K562 (cell line): ENCODE measurements around the gene CDHR2. TPM values are rescaled to one million over a fixed set of nuclear protein-coding genes. Genes with fewer than 3 reads are reported as not detected.

Experiments
- BCL6 ChIP-seq: fragments of 250-450 bp; sonication (Bioruptor Pico); IDR thresholded peaks from 2 replicates; pipeline ENCODE4 v1.4.0; 2020
- CBFA2T3 ChIP-seq: fragments of 450-650 bp; IDR thresholded peaks from 2 replicates; pipeline ENCODE4 v1.6.1; 2017
- CEBPG ChIP-seq, 3 experiments: fragments of 200-800 bp in 1 of 3; sonication (Bioruptor generic) in 1 of 3; sonication (generic) in 1 of 3; formaldehyde crosslinking in 1 of 3; IDR thresholded peaks in 2 of 3; conservative IDR thresholded peaks in 1 of 3; 2 replicates each; pipeline versions ENCODE4 v1.6.1 to v1.8.0; 2016 to 2022; ENCODE audit warnings: missing compliant biosample characterization in 2 of 3, missing genetic modification characterization in 2 of 3, mild to moderate bottlenecking in 1 of 3, missing genetic modification reagents in 1 of 3
- CGGBP1 ChIP-seq: fragments of 250-450 bp; sonication (Bioruptor Pico); IDR thresholded peaks from 2 replicates; pipeline ENCODE4 v1.9.0; 2021; ENCODE audit warnings: mild to moderate bottlenecking
- GTF2B ChIP-seq: IDR thresholded peaks from 2 replicates; pipeline ENCODE4 v1.6.1; 2011; ENCODE audit not compliant: insufficient read length; ENCODE audit errors: extremely low read depth
- HEY1 ChIP-seq: fragments of 250-450 bp; sonication (Bioruptor Pico); IDR thresholded peaks from 2 replicates; pipeline ENCODE4 v1.5.0; 2020; ENCODE audit warnings: mild to moderate bottlenecking, moderate library complexity, borderline replicate concordance
- HNRNPLL ChIP-seq: fragments of 200-400 bp; formaldehyde crosslinking; IDR thresholded peaks from 2 replicates; pipeline ENCODE4 v1.6.1; 2017; ENCODE audit warnings: low read length, low read depth, mild to moderate bottlenecking; ENCODE audit not compliant: poor library complexity, severe bottlenecking
- KAT7 ChIP-seq: sonication (generic); formaldehyde crosslinking; IDR thresholded peaks from 2 replicates; pipeline ENCODE4 v1.8.0; 2022; ENCODE audit warnings: missing genetic modification reagents, mild to moderate bottlenecking, borderline replicate concordance
- PBX2 ChIP-seq, 2 experiments: IDR thresholded peaks in 1 of 2; conservative IDR thresholded peaks in 1 of 2; 2 replicates each; pipeline ENCODE4 v1.6.1; 2016; ENCODE audit warnings: low read depth in 2 of 2, mild to moderate bottlenecking in 1 of 2, missing compliant biosample characterization in 1 of 2, missing genetic modification characterization in 1 of 2, moderate library complexity in 1 of 2
- PKNOX1 ChIP-seq: fragments of 450-650 bp; IDR thresholded peaks from 2 replicates; pipeline ENCODE4 v1.6.1; 2016
- RBM39 ChIP-seq: fragments of 200-400 bp; formaldehyde crosslinking; optimal IDR thresholded peaks from 2 replicates; pipeline ENCODE3; 2018; ENCODE audit warnings: low read depth, low read length
- SMAD1 ChIP-seq: fragments of 150-350 bp; IDR thresholded peaks from 2 replicates; pipeline ENCODE4 v1.6.1; 2014; ENCODE audit warnings: low read length, low read depth; ENCODE audit not compliant: partially characterized antibody
- SMAD3 ChIP-seq: fragments of 450-650 bp; formaldehyde crosslinking; conservative IDR thresholded peaks from 2 replicates; pipeline ENCODE4 v1.4.0; 2020; ENCODE audit warnings: mild to moderate bottlenecking
- SUPT5H ChIP-seq: fragments of 450-650 bp; IDR thresholded peaks from 2 replicates; pipeline ENCODE4 v1.6.1; 2016
- YY1 ChIP-seq, 3 experiments: IDR thresholded peaks; 2 replicates each; pipeline ENCODE4 v1.6.1; 2011; ENCODE audit warnings: low read length in 2 of 3, mild to moderate bottlenecking in 2 of 3, moderate library complexity in 2 of 3, borderline replicate concordance in 1 of 3, control low read depth in 1 of 3, low read depth in 1 of 3; ENCODE audit not compliant: insufficient read depth in 3 of 3, insufficient replicate concordance in 2 of 3, control insufficient read depth in 1 of 3, insufficient read length in 1 of 3; ENCODE audit errors: extremely low read depth in 1 of 3
- ZNF449 ChIP-seq: fragments of 250-450 bp; sonication (Bioruptor Pico); IDR thresholded peaks from 2 replicates; pipeline ENCODE4 v1.8.0; 2022; ENCODE audit warnings: moderate library complexity, mild to moderate bottlenecking, inconsistent platforms
- ZNF589 ChIP-seq: fragments of 200-800 bp; sonication (Bioruptor generic); IDR thresholded peaks from 2 replicates; pipeline ENCODE4 v1.6.1; 2016; ENCODE audit warnings: low read depth, missing genetic modification characterization, missing compliant biosample characterization
- ZNF780A ChIP-seq: fragments of 250-450 bp; sonication (Bioruptor Pico); IDR thresholded peaks from 2 replicates; pipeline ENCODE4 v1.5.0; 2021; ENCODE audit warnings: mild to moderate bottlenecking
- polyA plus RNA-seq, 8 experiments: library from polyadenylated mRNA; depleted of rRNA in 4 of 8; stranded (reverse) in 5 of 8; unstranded in 3 of 8; fragments of >200 nt; fragmentation: Nextera tagmentation in 2 of 8; fragmentation: Illumina TruSeq in 1 of 8; extraction: Ambion mirVana in 2 of 8; extraction: Trizol in 1 of 8; gene quantifications; 2 replicates each; pipeline versions ENCODE4 v1.2.1 to v1.2.3, GENCODE V29; 2011 to 2014; ENCODE audit warnings: inconsistent platforms in 1 of 8, missing spikeins in 1 of 8
- total RNA-seq, 7 experiments: library from RNA; depleted of rRNA in 6 of 7; stranded (reverse); fragments of >200 nt in 6 of 7; fragmentation: Illumina TruSeq in 2 of 7; extraction: Trizol in 2 of 7; gene quantifications; 2 replicates each; pipeline versions ENCODE4 v1.2.1 to v1.2.3, GENCODE V29; 2011 to 2021; ENCODE audit warnings: low replicate concordance in 1 of 7

Gene CDHR2
- total and polyA plus RNA-seq, 9 of the 15 experiments (the other 6 are each of a cell fraction or from before 2014, with no cell fraction given), result 0.01 to 0.62 (median 0.09) TPM; not detected in 2

- TF ChIP-seq HEY1 (CRISPR knock-in tag) (no peak), KAT7 (CRISPR knock-in tag) (no peak), ZNF449 (CRISPR knock-in tag) (no peak), BCL6 (CRISPR knock-in tag) (no peak), CGGBP1 (no peak), CEBPG (CRISPR knock-in tag; IDR thresholded peaks at IDR 0.05) (no peak), CEBPG (tag; conservative IDR thresholded peaks at IDR 0.05 in 1 of 2, IDR thresholded peaks at IDR 0.05 in 1 of 2) (peak in 1 of 2 experiments; percentile 35; a peak in 1 of 4 replicates), HNRNPLL (no peak), PBX2 (CRISPR knock-in tag; IDR thresholded peaks at IDR 0.05; ENCODE audit: low read depth) (no peak), PBX2 (tag; conservative IDR thresholded peaks at IDR 0.05; ENCODE audit: low read depth) (no peak), SMAD1 (no peak), YY1 (IDR thresholded peaks at IDR 0.05; ENCODE audit: borderline replicate concordance in 1 of 3, control insufficient read depth in 1 of 3, extremely low read depth in 1 of 3, insufficient read depth in 3 of 3, insufficient read length in 1 of 3, insufficient replicate concordance in 2 of 3, low read depth in 1 of 3, low read length in 2 of 3) (no peak), SUPT5H (no peak), PKNOX1 (peak; percentile 22; the same call in 1 of the 2 replicates), RBM39 (no peak), ZNF589 (CRISPR knock-in tag) (no peak), ZNF780A (no peak), CBFA2T3 (peak; percentile 61), SMAD3 (CRISPR knock-in tag) (no peak), GTF2B (no peak)
These were observed 32.0 kb upstream of the CDHR2 start (continued) for GRCh38 chr5:176517053-176517661.
